ENCODE data around the gene CHSY3.

DNA sequence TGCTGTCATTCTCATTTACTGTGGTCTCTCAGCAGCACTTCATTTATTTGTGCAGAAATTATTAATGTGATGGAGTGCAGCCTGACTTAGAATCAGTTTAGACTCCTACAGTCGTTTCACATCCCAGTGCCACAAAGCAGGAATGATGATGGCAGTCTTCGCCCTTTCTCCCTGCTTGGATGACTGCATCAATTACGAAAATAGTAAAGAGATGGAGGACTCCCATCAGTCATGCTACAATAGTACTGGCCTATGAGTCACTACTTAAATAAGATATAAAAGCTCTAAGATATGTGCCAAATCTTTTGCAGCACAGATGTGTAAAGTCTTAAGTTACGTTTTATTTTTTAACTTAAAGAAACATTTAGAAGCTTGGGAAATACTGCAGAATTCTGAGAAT lies 263.9 kb downstream of the CHSY3 start:
- TF ChIP-seq POLR2A (IDR thresholded peaks at IDR 0.05): no peak
- TF ChIP-seq, protein P1, sequence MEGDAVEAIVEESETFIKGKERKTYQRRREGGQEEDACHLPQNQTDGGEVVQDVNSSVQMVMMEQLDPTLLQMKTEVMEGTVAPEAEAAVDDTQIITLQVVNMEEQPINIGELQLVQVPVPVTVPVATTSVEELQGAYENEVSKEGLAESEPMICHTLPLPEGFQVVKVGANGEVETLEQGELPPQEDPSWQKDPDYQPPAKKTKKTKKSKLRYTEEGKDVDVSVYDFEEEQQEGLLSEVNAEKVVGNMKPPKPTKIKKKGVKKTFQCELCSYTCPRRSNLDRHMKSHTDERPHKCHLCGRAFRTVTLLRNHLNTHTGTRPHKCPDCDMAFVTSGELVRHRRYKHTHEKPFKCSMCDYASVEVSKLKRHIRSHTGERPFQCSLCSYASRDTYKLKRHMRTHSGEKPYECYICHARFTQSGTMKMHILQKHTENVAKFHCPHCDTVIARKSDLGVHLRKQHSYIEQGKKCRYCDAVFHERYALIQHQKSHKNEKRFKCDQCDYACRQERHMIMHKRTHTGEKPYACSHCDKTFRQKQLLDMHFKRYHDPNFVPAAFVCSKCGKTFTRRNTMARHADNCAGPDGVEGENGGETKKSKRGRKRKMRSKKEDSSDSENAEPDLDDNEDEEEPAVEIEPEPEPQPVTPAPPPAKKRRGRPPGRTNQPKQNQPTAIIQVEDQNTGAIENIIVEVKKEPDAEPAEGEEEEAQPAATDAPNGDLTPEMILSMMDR (IDR thresholded peaks at IDR 0.05): no peak
